Measurements from ENCODE around the gene FILIP1L.

- TF ChIP-seq CTCF (IDR thresholded peaks at IDR 0.05) (no peak), POLR2A (IDR thresholded peaks at IDR 0.05) (no peak), POLR2AphosphoS5 (IDR thresholded peaks at IDR 0.05) (no peak)
These were observed 5.7 kb upstream of the FILIP1L start for GRCh38 chr3:100120012-100120411.
